Stimulated activated CD4-positive, alpha-beta T cell treated with anti-CD3 and anti-CD28 coated beads, Interleukin-1b, Interleukin-23, amount 100 ng/mL, for 24 hours (primary cell): ENCODE results near the gene ILK.

Experiments used
- DNase-seq, 4 experiments: peaks; one replicate each; pipeline ENCODE4 v3.0.0-alpha.2; 2020; ENCODE audit warnings: low read depth in 4 of 4, low spot score in 1 of 4

The ILK gene

DNA sequence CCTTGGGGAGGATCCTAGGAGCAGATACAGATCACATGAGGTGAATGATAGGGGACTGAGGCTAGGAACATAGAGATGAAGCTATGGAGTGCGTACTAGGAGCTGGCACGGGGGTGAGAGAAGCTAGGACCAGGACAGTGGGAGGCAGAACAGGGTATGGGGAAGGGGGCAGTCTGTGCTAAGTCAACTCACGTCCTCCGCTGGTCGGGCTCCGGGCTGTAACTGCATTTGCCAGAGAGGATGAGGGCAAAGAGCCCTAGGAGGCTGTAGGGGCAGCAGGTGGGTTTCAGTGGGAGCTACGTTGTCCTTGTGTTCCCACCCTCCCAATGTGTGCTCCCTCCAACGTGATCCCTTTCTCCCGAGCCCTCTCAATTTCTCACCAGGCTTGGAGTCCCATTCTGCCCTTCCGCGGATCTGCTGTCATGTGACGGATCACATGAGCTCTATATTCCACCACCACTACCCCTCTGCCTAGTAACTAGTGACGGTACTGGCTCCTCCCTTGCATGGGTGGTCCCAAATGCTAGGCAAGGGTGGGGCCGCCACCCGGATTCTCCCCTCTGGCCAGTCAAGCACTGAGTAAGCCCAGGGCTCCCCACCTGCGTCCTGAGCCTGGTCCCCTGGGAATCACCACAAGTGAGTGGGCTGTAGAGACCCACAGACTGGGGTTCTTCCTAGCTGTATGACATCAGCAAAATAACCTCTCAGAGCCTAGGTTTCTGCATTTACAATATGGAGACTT lies 15.6 kb downstream of the ILK start, which contains the start of gene TPP1:
Gene TPP1, minus strand, starts transcription at position 419 of the 742 bp plus-strand sequence. Its CDS starts 22 bp downstream, at position 397.
- DNase-seq = peak; percentile 68 to 81 (median 76)

DNA sequence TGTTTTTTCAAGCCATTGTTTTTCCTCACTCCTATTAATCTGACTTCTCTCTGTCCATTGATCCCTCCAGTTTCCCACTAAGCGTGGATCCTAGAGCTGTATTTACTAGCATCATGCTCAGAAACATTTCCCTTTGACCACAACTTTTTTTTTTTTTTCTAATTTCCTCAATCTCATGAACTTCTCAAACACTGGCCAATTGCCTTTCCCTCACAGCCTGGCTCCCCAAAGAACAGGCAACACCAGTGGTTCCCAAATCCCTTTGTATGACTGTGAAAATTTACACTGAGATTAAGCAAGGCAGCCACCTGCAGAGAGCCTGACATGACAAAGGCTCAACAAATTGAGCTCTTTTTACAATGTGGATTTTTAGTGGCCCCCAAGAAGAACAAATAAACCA lies 17.1 kb downstream of the ILK start:
- no peak for DNase-seq

DNA sequence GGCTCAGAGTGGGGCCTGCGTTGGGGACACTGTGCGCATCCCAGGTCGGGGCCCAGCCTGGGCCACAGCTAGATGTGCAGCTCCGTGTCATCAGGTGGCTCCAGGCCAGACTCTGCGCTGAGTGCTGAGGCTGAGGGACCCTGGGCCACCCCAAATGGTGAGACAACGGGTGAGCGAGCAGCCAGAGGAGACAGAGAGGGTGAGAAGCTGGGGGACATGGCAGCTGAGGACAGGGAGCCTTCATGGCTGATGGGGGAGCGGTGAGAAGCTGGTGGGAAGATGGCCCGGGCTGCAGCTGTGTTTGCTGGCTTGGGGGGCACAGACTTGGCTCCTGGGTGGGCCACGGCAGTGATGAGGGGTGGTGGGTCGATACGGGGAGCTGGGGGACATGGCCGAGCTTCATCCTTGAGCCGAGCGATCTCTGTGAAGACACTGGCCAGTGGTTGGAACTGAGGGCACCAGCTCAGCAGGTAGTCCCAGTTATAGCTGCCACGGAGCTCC lies 18.2 kb downstream of the ILK start:
- DNase-seq = no peak

DNA sequence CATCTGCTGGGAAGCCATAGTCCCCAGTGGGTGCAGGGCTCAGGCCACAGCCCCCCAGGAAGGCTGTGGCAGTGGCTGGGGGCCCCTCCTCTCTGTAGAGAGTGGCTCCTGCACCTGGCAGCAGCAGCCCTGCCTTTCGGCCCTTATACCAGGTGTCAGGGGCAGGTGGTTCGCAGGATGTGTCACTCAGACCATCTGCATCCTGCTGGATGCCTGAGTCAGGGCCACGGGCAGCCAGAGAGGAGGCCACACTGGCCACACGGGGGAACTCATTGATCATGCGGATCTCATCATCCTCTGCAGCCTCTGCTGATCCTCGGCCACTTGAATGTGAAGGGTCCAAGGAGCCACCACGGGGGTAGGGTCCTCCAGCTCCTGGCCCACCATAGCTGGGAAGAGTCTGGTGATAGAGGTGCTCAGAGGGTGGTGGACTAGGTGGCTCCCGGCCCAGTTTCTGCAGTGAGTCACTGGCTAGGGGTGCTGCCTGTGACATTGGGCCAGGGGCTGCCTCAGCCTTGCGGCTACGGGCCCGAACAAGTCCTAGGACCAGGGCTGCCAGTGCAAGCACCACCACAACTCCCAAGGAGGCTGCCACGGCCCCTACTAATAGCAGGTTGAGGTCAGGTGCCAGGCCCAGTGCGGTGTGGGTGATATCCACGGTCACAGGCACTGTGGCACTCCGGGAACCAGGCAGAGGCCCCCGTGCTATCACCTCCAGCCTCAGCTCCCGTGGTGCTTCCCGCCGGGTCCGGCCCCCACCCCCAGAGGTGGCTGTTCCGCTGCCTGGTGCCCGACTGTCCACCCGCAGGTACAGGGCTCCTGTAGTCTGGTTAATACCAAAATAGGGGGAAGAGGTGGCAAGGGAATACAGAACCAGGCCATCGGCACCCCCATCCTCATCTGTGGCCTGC lies 18.9 kb downstream of the ILK start:
- no peak for DNase-seq

DNA sequence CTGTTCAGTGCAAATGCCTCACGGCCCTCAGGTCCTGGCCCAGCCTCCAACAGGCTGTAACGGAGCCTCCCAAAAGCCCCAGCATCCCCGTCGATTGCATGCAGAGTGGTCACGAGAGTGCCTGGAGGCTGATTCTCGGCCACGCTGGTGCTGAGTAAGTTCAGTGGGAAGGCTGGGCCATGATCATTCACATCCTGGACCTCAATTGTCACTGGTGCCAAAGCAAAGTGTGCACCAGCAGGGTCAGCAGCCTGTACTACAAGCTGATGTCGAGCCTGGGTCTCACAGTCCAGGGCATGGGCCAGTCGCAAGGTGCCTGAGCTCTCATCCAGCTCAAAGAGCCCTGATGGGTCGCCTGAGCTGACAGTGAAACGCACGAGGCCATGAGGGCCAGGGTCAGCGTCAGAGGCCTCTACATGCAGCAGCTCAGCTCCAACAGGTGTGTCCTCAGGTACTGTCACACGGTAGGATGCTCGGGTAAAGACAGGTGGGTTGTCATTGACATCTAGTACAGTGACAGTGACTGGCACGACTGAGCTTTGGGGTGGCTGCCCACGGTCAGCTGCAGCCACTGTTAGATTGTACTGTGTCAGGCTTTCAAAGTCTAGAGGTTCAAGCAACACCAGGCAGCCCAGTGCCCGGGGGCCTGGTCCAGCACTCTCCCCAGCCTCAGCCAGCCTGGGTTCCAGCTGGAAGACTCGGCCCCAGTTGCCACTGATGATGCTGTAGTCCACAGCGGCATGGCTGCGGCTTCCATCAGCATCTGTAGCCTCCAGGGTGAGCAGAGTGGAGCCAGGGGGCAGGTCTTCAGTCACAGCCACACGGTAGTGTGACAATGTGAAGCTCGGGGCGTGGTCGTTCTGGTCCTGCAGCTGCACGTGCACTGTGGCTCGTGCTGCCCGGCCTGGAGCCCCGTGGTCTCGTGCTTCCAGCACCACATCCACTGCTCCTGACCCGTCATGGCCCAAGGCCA lies 20.1 kb downstream of the ILK start:
- DNase-seq = no peak

DNA sequence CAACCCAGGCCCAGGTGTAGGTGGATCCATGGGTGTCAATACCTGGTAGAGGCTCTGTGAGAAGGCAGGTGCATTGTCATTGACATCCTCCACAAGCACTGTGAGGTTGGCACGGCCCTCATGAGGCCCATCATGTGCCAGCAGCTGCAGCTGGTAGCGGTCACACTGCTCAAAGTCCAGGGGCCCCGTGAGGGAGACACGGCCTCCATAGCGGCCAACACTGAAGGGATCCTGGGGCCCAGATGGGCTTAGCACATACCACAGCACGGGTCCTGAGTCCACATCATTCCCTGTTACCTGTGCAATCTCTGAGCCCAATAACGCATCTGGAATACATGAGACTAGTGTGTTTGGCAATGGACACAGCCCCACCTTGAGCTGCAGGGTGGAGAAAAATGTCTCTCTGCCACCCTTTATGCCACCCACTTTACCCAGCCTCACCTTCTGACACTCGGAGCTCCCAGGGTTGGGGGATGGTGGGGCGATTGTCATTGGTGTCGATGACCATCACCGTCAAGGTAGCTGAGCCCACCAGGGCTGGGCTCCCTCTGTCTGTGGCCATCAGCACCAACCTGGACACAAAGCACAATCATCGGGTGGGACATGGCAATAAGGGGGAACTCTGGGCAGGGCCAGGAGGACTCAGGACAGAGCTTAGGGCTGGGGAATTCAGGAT lies 21.7 kb downstream of the ILK start:
- no peak for DNase-seq

DNA sequence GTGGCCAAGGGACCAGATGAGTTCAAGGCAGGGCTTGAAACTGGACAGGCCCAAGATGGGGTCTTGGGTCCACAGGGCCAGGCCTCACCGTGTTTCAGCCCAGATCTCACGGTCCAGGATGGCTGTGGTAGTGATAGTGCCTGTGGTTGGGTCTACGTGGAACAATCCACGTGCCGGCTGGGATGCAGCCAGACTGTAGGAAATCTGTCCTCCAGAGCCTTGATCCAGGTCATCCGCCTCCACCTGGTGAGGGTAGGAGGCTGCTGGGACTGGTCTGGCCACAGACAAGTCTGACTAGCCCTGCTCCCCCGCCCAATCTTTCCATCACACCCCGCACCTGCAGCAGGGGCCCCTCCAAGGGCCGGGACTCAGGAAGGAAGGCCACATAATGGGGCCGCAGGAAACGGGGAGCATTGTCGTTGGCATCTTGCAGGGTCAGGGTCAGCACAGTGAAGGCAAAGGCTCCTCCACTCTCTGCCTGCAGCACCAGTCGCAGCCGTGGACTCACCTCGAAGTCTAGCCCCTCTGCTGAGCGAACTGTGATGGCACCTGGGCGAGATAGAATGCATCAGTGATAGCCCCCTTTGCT lies 22.4 kb downstream of the ILK start:
- DNase-seq = no peak

DNA sequence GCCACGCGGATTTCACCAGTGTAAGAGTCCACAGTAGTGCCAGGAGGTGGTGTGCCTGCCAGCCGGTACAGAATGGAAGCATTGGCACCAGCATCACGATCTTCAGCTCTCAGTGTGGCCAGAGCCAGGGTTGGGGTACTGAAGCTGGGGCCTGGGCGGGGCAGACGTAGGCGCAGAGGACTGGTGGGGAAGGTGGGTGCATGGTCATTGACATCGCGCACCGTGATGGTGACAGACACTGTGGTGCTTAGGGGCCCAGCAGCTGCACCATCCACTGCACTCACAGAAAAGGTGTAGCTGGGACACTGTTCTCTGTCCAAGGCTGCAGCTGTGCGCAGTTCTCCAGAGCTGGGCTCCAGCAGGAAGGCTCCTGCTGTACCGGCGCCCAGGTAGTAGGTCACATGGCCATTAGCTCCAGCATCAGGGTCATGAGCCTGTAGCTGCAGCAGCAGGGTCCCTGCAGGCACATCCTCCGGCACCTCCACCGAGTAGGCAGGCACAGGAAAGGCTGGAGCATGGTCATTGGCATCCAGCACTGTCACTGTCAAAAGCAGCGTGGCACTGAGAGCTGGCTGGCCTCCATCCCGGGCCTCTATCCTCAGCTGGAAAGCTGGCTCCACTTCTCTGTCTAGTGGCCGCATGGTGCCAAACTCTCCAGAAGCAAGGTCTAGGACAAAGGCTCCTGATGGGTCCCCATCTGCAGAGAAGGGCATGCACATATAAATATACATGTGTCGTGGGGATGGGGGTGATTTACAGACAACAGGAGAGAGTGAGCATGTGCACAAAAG lies 23.6 kb downstream of the ILK start:
- no peak for DNase-seq

DNA sequence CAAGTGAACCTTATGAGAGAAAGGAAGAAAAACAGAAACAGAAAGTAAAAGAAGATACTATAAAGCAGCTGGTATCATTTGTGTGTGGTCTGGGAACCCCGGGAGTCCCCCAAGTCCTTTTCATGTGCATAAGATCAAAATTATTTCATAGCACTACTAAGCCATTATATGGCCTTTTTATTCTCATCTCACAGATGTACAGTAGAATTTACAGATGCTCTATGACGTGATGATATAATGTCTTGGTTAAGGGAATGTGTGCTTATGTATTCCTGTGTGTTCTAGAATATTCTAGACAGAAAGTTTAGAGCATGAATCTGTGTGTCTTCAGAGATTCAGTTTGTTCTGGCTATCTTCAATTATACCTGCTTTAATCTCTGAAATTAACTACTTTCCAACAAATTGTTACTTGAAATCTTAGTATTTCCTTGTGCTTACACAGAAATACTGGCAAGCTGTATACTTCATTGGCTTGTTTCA lies 24.2 kb downstream of the ILK start:
- no peak for DNase-seq

DNA sequence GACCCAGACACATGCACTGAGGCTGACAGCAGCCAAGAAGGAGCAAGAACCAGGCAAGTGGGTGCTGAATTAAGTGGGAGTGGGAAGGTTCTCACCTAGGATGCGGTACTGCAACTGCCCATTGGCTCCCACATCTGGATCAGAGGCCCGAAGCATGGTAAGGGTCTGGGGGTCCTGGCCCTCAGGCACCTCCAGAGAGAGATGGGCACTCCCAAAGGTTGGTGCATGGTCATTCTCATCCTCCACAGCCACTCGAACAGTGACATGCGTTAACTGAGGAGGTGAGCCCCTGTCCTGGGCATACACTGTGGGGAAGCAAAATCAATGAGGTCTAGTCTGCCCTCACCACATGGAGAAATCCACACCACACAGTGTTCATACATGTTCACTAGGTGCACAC lies 25.0 kb downstream of the ILK start:
- DNase-seq = no peak

DNA sequence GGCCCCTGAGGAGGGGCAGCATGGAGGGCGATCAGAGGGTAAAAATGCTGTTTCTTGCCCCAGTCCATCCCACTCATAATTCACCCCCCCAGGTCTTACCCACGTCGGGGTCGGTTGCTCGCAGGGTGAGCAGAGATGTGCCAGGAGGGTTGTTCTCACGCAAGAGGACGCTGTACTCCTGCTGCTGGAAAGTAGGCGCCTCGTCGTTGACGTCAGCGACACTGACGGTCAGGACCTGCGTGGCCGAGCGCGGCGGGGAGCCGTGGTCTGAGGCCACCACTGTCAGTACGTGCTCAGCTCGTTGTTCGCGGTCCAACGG lies 26.0 kb downstream of the ILK start:
- no peak for DNase-seq

DNA sequence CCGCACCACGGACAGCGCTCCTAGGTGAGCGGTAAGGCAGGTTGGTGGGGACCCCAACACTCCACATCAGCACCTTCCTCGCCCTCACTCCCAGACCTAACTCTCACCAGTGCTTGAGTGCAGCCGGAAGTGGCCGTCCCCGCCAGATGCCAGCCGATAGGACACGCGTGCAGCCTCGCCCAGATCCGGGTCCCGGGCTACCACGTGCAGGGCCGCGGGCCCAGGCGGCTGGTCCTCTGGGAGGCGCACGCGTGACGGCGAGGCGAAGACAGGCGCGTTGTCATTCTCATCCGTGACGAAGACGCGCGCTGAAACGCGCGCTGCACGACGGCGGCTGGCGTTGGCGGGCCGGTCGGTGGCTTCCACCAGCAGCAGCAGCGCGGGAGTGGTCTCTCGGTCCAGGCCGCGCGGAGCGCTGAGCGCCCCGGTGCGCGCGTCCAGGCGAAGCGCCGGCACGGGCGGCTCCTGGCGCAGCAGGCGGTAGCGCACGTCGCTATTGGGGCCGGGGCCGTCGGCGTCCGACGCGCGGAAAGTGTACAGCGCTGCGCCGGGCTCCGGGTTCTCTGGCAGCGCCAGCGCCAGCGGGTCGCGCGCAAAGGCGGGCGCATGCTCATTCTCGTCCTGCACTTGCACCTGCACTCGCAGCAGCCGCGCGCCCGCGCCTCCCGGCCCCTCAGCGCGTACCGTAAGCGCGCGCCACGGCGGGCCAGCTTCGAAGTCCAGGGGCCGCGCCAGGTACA lies 26.5 kb downstream of the ILK start:
- DNase-seq = no peak

DNA sequence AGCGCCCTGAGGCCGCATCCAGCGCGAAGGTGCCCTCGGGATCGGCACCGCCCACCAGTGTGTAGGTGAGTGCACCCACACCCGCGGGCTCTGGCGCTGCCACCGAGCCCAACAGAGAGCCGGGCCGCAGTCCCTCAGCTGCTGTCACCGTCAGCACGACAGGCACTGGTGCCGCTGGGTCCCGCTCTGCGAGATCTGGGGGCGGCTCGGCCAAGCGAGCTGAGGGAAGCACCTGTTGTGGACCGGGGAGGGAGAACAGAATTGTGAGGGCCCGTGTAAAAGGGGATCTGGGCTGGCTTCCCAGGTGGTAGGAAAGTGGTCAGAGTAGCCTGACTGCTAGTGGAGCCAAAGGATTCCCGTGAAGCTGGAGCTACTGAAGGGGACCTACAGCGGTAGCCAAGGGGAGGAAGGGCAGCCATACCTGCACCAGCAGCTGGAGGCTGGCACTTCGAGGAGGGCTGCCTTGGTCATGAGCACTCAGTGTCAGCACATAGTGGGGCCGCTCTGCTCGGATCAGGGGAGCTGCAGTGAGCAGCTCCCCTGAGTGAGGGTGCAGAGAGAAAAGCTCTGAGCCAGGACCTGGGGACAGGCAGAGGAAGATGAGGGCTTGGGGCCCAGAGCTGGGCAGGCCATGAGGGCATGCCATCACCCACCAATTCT lies 27.2 kb downstream of the ILK start:
- no peak for DNase-seq

DNA sequence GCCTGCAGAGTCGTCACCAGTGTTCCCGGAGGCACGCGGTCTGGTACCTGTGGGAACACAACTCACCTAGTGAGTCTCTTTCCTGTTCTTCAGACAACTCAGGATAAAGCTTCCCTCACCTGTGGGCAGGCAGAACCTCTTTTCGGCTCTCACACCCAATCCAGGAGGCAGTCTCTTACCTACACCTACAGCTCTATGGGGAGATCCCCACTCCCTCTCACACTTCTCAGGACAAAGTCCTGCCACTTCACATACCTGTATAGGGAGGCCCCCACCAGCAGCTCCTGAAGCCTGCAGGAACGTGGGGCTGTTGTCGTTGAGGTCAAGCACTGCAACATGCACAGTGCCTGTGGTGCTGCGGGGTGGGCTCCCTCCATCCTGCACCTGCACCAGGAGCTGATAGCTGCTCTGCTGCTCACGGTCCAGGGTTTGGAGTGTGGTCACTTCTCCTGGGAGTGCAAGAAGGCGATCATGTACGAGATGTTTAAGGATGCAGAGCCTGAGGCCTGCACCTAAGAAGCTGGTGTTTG lies 27.9 kb downstream of the ILK start:
- DNase-seq = no peak

DNA sequence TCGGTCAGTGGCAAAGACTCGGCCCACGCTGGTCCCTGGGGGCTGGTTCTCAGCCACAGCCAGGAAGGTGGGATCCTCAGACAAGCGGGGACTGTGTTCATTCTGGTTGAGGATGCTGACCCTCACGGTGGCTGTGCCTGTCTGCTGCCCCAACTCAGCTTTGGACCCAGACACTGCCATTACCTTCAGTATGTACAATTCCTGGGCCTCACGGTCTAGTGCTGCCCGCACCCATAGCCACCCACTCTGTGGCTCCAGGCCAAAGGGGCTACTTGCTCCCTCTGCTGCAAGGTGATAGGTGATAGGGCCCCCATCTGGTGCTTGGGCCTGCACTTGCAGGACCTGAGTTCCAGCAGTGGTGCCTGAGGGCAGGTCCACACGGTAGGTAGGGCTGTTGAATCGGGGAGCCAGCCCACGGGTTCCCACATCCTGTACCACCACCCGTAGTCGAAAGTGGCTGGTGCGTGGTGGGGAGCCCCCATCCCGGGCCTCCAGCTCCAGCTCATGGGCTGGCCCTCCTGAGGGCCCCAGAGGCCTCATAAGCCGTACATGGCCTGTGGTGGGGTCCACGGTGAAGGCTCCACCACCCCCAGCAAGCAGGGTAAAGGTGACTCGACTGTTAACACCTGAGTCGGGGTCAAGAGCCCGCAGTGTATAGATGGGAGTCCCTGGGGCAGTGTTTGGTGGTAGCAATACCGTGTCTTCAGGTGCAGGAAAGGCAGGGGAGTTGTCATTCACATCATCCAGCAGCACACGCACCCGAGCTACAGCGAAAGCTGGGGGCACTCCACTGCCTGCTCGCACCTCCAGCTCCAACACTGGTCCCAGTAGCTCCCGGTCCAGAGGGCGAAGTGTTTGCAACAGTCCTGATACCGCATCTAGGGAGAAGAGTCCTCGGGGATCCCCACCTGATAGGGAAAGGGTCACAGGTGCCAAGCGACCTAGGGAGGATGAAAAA lies 28.8 kb downstream of the ILK start:
- DNase-seq = no peak
